AG04449 (cell line): ENCODE data around the gene ZBTB24.

Source experiments
- CTCF ChIA-PET: fragments of 350-600 bp; formaldehyde crosslinking; extraction: SDS; loops from one replicate; lab custom pipeline; 2021; ENCODE audit warnings: antibody characterized with exemption; lab: Yijun Ruan, JAX
- POLR2A ChIA-PET: fragments of 400-600, 350-600 bp; formaldehyde crosslinking; extraction: SDS; loops from one replicate; lab custom pipeline; 2020; ENCODE audit warnings: antibody characterized with exemption, inconsistent platforms; lab: Yijun Ruan, JAX
- DNase-seq: peaks from one replicate; pipeline ENCODE4 v3.0.0-alpha.2; 2010; ENCODE audit warnings: low read depth, low spot score
- H3K4me3 ChIP-seq: 2 replicates; pipeline ENCODE4 v1.5.1; 2011; ENCODE audit warnings: low read depth, mild to moderate bottlenecking, control low read depth, low read length
- CTCF ChIP-seq: IDR thresholded peaks from one replicate; pipeline ENCODE4 v1.5.1; 2011; ENCODE audit warnings: mild to moderate bottlenecking, moderate library complexity, low read length, control low read depth, inconsistent platforms; ENCODE audit not compliant: insufficient read depth; ENCODE audit errors: missing control alignments

The ZBTB24 gene

GRCh38 chr6:109460161-109460829, 22.7 kb downstream of the ZBTB24 start:
- H3K4me3 ChIP-seq: no peak overlapping the region
- ChIA-PET CTCF (interaction anchor here (0.5 to 1.4 kb wide), 2 partner anchors 19 to 20 kb away, joined by 3 to 4 read pairs; partner anchors contain the start of genes PPIL6 and SMPD2), POLR2A (no interaction called here)
- TF ChIP-seq CTCF: no peak
- no peak for DNase-seq

- DNase-seq: no peak
- H3K4me3 ChIP-seq: no peak overlapping the region
- CTCF ChIA-PET: interaction anchor here (1.4 kb wide), 1 partner anchor 19 kb away, joined by 4 read pairs; the partner anchor contains the start of genes PPIL6 and SMPD2
- TF ChIP-seq CTCF: no peak
- POLR2A ChIA-PET: no interaction called here
Observed at GRCh38 chr6:109458774-109459531, 24.1 kb downstream of the ZBTB24 start.

- POLR2A ChIA-PET: no interaction called here
Observed at GRCh38 chr6:109457562-109457996, 25.4 kb downstream of the ZBTB24 start.

GRCh38 chr6:109456710-109457561, 26.1 kb downstream of the ZBTB24 start:
- peak overlapping the region; percentile 92 for H3K4me3 ChIP-seq
- ChIA-PET CTCF (interaction anchor here (0.7 to 7.9 kb wide), 3 partner anchors 9 to 269 kb away, joined by 3 to 65 read pairs (median 7); partner anchors contain the start of genes PPIL6 and SMPD2), POLR2A (interaction anchor here (1.3 to 1.6 kb wide), 2 partner anchors 15 to 16 kb away, joined by 3 read pairs; partner anchors contain the start of genes PPIL6 and SMPD2)
- DNase-seq: no peak
- no peak for TF ChIP-seq CTCF

More at GRCh38 chr6:109457562-109457996, 25.4 kb downstream of the ZBTB24 start:
- no peak for TF ChIP-seq CTCF
- H3K4me3 ChIP-seq: peak overlapping the region; percentile 8; the same call in 1 of the 2 replicates
- no peak for DNase-seq
- CTCF ChIA-PET: interaction anchor here (2.0 kb wide), 1 partner anchor 269 kb away, joined by 7 read pairs; no protein-coding TSS in a partner anchor

GRCh38 chr6:109456111-109456583, 26.9 kb downstream of the ZBTB24 start:
- no peak for DNase-seq
- peak overlapping the region; percentile 92 for H3K4me3 ChIP-seq
- ChIA-PET POLR2A (interaction anchor here (1.2 to 1.6 kb wide), 3 partner anchors 12 to 15 kb away, joined by 3 read pairs; partner anchors contain the start of genes PPIL6 and SMPD2), CTCF (interaction anchor here (1.4 to 7.9 kb wide), 2 partner anchors 9 to 14 kb away, joined by 7 to 65 read pairs; partner anchors contain the start of genes PPIL6 and SMPD2)
- TF ChIP-seq CTCF: no peak
